Measurements from ENCODE around the gene KIAA1671. TPM values are rescaled to one million over a fixed set of nuclear protein-coding genes. Genes with fewer than 3 reads are reported as not detected.

KIAA1671 gene
- polyA plus RNA-seq, 1 of the 3 experiments (the other 2 are of a cell fraction): 7.4 TPM

GRCh38 chr22:25000686-25001085 lies 48.2 kb downstream of the KIAA1671 start:
- DNase-seq: no peak
- Histone ChIP-seq H4K20me1 (ENCODE audit: insufficient read depth) (no peaks in the 10 kb centered on the region), H3K27ac (ENCODE audit: low read depth in 2 of 2, low read length in 1 of 2) (no peak overlapping the region), H3K9me3 (no peaks in the 10 kb centered on the region), H3K4me1 (ENCODE audit: control insufficient read depth in 1 of 2, insufficient read depth in 2 of 2, low read depth in 1 of 2, low read length in 1 of 2) (peaks cover 11 to 23% of the 10 kb centered on the region in 2 experiments; a peak in 3 of 4 replicates), H3K4me2 (no peak overlapping the region), H2AFZ (ENCODE audit: low read depth) (no peak overlapping the region), H3K27me3 (ENCODE audit: insufficient read depth) (no peaks in the 10 kb centered on the region), H3K9me2 (no peaks in the 10 kb centered on the region), H3K36me3 (replicated peaks in 1 of 2; ENCODE audit: control insufficient read depth in 1 of 2, insufficient read depth in 2 of 2, low read length in 1 of 2) (no peaks in the 10 kb centered on the region), H3K9ac (no peak overlapping the region), H3K4me3 (ENCODE audit: low read depth in 2 of 2, low read length in 1 of 2) (no peak overlapping the region), H3F3A (replicated peaks; ENCODE audit: insufficient read depth) (peaks cover 4% of the 10 kb centered on the region), H3K79me2 (ENCODE audit: insufficient read depth) (peaks cover 2% of the 10 kb centered on the region; the same call in 1 of the 2 replicates)
- ChIA-PET CTCF (no interaction called here), POLR2A (no interaction called here)
- TF ChIP-seq RXRA (IDR thresholded peaks at IDR 0.05; ENCODE audit: borderline replicate concordance, low read depth) (no peak), FOXM1 (IDR thresholded peaks at IDR 0.05; ENCODE audit: low read depth) (no peak), FOXJ3 (CRISPR knock-in tag; IDR thresholded peaks at IDR 0.05) (no peak), FOSL2 (IDR thresholded peaks at IDR 0.05; ENCODE audit: borderline replicate concordance, low read depth) (no peak), JUND (IDR thresholded peaks at IDR 0.05) (no peak), IRF3 (IDR thresholded peaks at IDR 0.05; ENCODE audit: low read depth, low read length) (no peak), EZH2phosphoT487 (IDR thresholded peaks at IDR 0.05; ENCODE audit: borderline replicate concordance, low read depth) (no peak), YY1 (IDR thresholded peaks at IDR 0.05; ENCODE audit: low read depth) (no peak), REST (IDR thresholded peaks at IDR 0.05; ENCODE audit: low read depth, low read length) (no peak), MAX (IDR thresholded peaks at IDR 0.05; ENCODE audit: low read depth) (no peak), RFX5 (IDR thresholded peaks at IDR 0.05; ENCODE audit: low read length) (no peak), GATA2 (CRISPR knock-in tag; IDR thresholded peaks at IDR 0.05) (no peak), ELF1 (IDR thresholded peaks at IDR 0.05) (no peak)
- TF ChIP-seq, protein P1, sequence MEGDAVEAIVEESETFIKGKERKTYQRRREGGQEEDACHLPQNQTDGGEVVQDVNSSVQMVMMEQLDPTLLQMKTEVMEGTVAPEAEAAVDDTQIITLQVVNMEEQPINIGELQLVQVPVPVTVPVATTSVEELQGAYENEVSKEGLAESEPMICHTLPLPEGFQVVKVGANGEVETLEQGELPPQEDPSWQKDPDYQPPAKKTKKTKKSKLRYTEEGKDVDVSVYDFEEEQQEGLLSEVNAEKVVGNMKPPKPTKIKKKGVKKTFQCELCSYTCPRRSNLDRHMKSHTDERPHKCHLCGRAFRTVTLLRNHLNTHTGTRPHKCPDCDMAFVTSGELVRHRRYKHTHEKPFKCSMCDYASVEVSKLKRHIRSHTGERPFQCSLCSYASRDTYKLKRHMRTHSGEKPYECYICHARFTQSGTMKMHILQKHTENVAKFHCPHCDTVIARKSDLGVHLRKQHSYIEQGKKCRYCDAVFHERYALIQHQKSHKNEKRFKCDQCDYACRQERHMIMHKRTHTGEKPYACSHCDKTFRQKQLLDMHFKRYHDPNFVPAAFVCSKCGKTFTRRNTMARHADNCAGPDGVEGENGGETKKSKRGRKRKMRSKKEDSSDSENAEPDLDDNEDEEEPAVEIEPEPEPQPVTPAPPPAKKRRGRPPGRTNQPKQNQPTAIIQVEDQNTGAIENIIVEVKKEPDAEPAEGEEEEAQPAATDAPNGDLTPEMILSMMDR (IDR thresholded peaks at IDR 0.05): no peak
- TF ChIP-seq, protein P2, sequence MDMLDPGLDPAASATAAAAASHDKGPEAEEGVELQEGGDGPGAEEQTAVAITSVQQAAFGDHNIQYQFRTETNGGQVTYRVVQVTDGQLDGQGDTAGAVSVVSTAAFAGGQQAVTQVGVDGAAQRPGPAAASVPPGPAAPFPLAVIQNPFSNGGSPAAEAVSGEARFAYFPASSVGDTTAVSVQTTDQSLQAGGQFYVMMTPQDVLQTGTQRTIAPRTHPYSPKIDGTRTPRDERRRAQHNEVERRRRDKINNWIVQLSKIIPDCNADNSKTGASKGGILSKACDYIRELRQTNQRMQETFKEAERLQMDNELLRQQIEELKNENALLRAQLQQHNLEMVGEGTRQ (IDR thresholded peaks at IDR 0.05; ENCODE audit: borderline replicate concordance, low read depth, low read length): no peak
- WGBS (ENCODE audit: low lambda C conversion rate): 85% methylated on average over 8 of the region's 8 CpGs
